ENCODE measurements around the gene TLR7. TPM values are rescaled to one million over a fixed set of nuclear protein-coding genes. Genes with fewer than 3 reads are reported as not detected.
A peak's percentile ranks its signal among the peaks of the same experiment; 100 is the strongest.

TLR7 gene
- total RNA-seq, 1 donor from 2014 or later, result not detected

- Histone ChIP-seq H3K4me3 (ENCODE audit: low read depth, low read length) (no peak overlapping the region), H3K27me3 (ENCODE audit: control insufficient read depth, insufficient read depth, low read length) (no peaks in the 10 kb centered on the region), H3K36me3 (ENCODE audit: control insufficient read depth, insufficient read depth, low read length) (no peaks in the 10 kb centered on the region)
- TF ChIP-seq CTCF (IDR thresholded peaks at IDR 0.05; ENCODE audit: insufficient read depth, low read length, severe bottlenecking), result no peak
- DNase-seq (ENCODE audit: low read depth) (no peak), FAIRE-seq (no peak)
Observed at GRCh38 chrX:12910423-12911121, 43.7 kb downstream of the TLR7 start.

GRCh38 chrX:12911122-12911470 lies 44.2 kb downstream of the TLR7 start:
- Histone ChIP-seq H3K4me3 (ENCODE audit: low read depth, low read length) (no peak overlapping the region), H3K36me3 (ENCODE audit: control insufficient read depth, insufficient read depth, low read length) (no peaks in the 10 kb centered on the region), H3K27me3 (ENCODE audit: control insufficient read depth, insufficient read depth, low read length) (no peaks in the 10 kb centered on the region)
- no peak for TF ChIP-seq CTCF (IDR thresholded peaks at IDR 0.05; ENCODE audit: insufficient read depth, low read length, severe bottlenecking)
- DNase-seq (ENCODE audit: low read depth) (no peak), FAIRE-seq (peak; percentile 13)

GRCh38 chrX:12912791-12913482 lies 46.1 kb downstream of the TLR7 start:
- FAIRE-seq (no peak), DNase-seq (ENCODE audit: low read depth) (no peak)
- no peaks in the 10 kb centered on the region for H3K27me3 ChIP-seq (ENCODE audit: control insufficient read depth, insufficient read depth, low read length)
- H3K4me3 ChIP-seq (ENCODE audit: low read depth, low read length), result no peak overlapping the region
- TF ChIP-seq CTCF (IDR thresholded peaks at IDR 0.05; ENCODE audit: insufficient read depth, low read length, severe bottlenecking), result no peak
- no peaks in the 10 kb centered on the region for H3K36me3 ChIP-seq (ENCODE audit: control insufficient read depth, insufficient read depth, low read length)

GRCh38 chrX:12917753-12918152 lies 50.9 kb downstream of the TLR7 start:
- no peak for TF ChIP-seq CTCF (IDR thresholded peaks at IDR 0.05; ENCODE audit: insufficient read depth, low read length, severe bottlenecking)

GRCh38 chrX:12919051-12919450 lies 52.2 kb downstream of the TLR7 start:
- no peak for FAIRE-seq
- Histone ChIP-seq H3K27me3 (ENCODE audit: control insufficient read depth, insufficient read depth, low read length) (no peaks in the 10 kb centered on the region), H3K4me3 (ENCODE audit: low read depth, low read length) (no peak overlapping the region), H3K36me3 (ENCODE audit: control insufficient read depth, insufficient read depth, low read length) (no peaks in the 10 kb centered on the region)
- DNase-seq (ENCODE audit: low read depth), result peak; percentile 75
- no peak for TF ChIP-seq CTCF (IDR thresholded peaks at IDR 0.05; ENCODE audit: insufficient read depth, low read length, severe bottlenecking)

More at GRCh38 chrX:12917753-12918152, 50.9 kb downstream of the TLR7 start:
- H3K4me3 ChIP-seq (ENCODE audit: low read depth, low read length), result no peak overlapping the region
- no peak for FAIRE-seq
- H3K27me3 ChIP-seq (ENCODE audit: control insufficient read depth, insufficient read depth, low read length), result no peaks in the 10 kb centered on the region
- H3K36me3 ChIP-seq (ENCODE audit: control insufficient read depth, insufficient read depth, low read length), result no peaks in the 10 kb centered on the region
- DNase-seq (ENCODE audit: low read depth), result no peak
